HepG2 (cell line): ENCODE results near the gene RPRD2. TPM values are rescaled to one million over a fixed set of nuclear protein-coding genes. Genes with fewer than 3 reads are reported as not detected.

Experiments used
- ATM ChIP-seq: fragments of 450-650 bp; IDR thresholded peaks from 2 replicates; pipeline ENCODE4 v1.7.1; 2017; ENCODE audit warnings: mild to moderate bottlenecking, borderline replicate concordance
- CEBPB ChIP-seq: IDR thresholded peaks from 2 replicates; pipeline ENCODE4 v1.6.1; 2011; ENCODE audit warnings: low read depth, low read length, improper control_type of control experiment, borderline replicate concordance
- DBP ChIP-seq: sonication (generic); formaldehyde crosslinking; IDR thresholded peaks from 2 replicates; pipeline ENCODE4 v1.4.0; 2020; ENCODE audit warnings: missing genetic modification reagents; ENCODE audit errors: not compliant biosample characterization
- EHMT2 ChIP-seq: fragments of 200-600 bp; sonication (generic); IDR thresholded peaks from 2 replicates; pipeline ENCODE4 v1.7.0; 2017; ENCODE audit warnings: antibody characterized with exemption, low read depth, low read length, borderline replicate concordance
- GMEB2 ChIP-seq: IDR thresholded peaks from 2 replicates; pipeline ENCODE4 v1.6.1; 2016; ENCODE audit warnings: missing biosample characterization, missing genetic modification reagents, low read depth
- HNRNPH1 ChIP-seq: fragments of 200-400 bp; formaldehyde crosslinking; optimal IDR thresholded peaks from 2 replicates; pipeline ENCODE3; 2017; ENCODE audit warnings: mild to moderate bottlenecking, low read depth, low read length
- NFE2 ChIP-seq: sonication (generic); formaldehyde crosslinking; IDR thresholded peaks from 2 replicates; pipeline ENCODE4 v1.4.0; 2020; ENCODE audit warnings: missing genetic modification reagents
- NFKBIZ ChIP-seq: IDR thresholded peaks from 2 replicates; pipeline ENCODE4 v1.6.1; 2018; ENCODE audit warnings: missing genetic modification reagents, missing compliant biosample characterization
- SAFB2 ChIP-seq: sonication (generic); formaldehyde crosslinking; IDR thresholded peaks from 2 replicates; pipeline ENCODE4 v1.5.1; 2020; ENCODE audit warnings: missing genetic modification reagents, low read depth, mild to moderate bottlenecking, borderline replicate concordance
- TFAP4 ChIP-seq: sonication (generic); IDR thresholded peaks from 2 replicates; pipeline ENCODE4 v1.6.1; 2016; ENCODE audit warnings: low read depth, borderline replicate concordance
- ZNF224 ChIP-seq: sonication (generic); formaldehyde crosslinking; IDR thresholded peaks from 2 replicates; pipeline ENCODE4 v1.5.0; 2020; ENCODE audit warnings: mild to moderate bottlenecking, missing genetic modification reagents
- ZNF260 ChIP-seq: sonication (generic); formaldehyde crosslinking; IDR thresholded peaks from 2 replicates; pipeline ENCODE4 v1.4.0; 2020; ENCODE audit warnings: missing genetic modification reagents, low read depth, mild to moderate bottlenecking, borderline replicate concordance
- ZNF274 ChIP-seq: sonication (generic); formaldehyde crosslinking; IDR thresholded peaks from 2 replicates; pipeline ENCODE4 v1.5.1; 2020; ENCODE audit warnings: mild to moderate bottlenecking, missing genetic modification reagents
- ZNF296 ChIP-seq: sonication (generic); formaldehyde crosslinking; conservative IDR thresholded peaks from 2 replicates; pipeline ENCODE4 v1.5.0; 2020; ENCODE audit warnings: mild to moderate bottlenecking, missing genetic modification reagents
- ZNF616 ChIP-seq: sonication (generic); formaldehyde crosslinking; IDR thresholded peaks from 2 replicates; pipeline ENCODE4 v1.5.0; 2020; ENCODE audit warnings: low read depth, mild to moderate bottlenecking, missing genetic modification reagents
- ZNF660 ChIP-seq: sonication (generic); formaldehyde crosslinking; IDR thresholded peaks from 2 replicates; pipeline ENCODE4 v1.5.1; 2020; ENCODE audit warnings: mild to moderate bottlenecking, low read depth, missing genetic modification reagents, borderline replicate concordance
- ZNF780A ChIP-seq: sonication (generic); formaldehyde crosslinking; IDR thresholded peaks from 2 replicates; pipeline ENCODE4 v1.8.0; 2022; ENCODE audit warnings: mild to moderate bottlenecking, missing genetic modification reagents, moderate library complexity
- ZNF850 ChIP-seq: sonication (generic); formaldehyde crosslinking; conservative IDR thresholded peaks from 2 replicates; pipeline ENCODE4 v1.9.0; 2021; ENCODE audit warnings: mild to moderate bottlenecking, missing genetic modification reagents
- ZNF878 ChIP-seq: sonication (generic); formaldehyde crosslinking; IDR thresholded peaks from 2 replicates; pipeline ENCODE4 v1.8.1; 2023; ENCODE audit warnings: mild to moderate bottlenecking, missing genetic modification reagents, moderate library complexity
- polyA plus RNA-seq, 8 experiments: library from polyadenylated mRNA; depleted of rRNA in 3 of 8; stranded (reverse) in 7 of 8; unstranded in 1 of 8; fragments of >200 nt; fragmentation: Illumina TruSeq in 4 of 8; extraction: Trizol in 4 of 8; gene quantifications; 2 replicates each; pipeline versions ENCODE4 v1.2.1 to v1.2.3, GENCODE V29; 2011 to 2016; ENCODE audit warnings: low read depth in 4 of 8, missing spikeins in 1 of 8, mixed read lengths in 1 of 8; ENCODE audit not compliant: insufficient read depth in 1 of 8
- total RNA-seq, 5 experiments: library from RNA; depleted of rRNA; stranded (reverse); fragments of >200 nt; fragmentation: Illumina TruSeq; extraction: Trizol; gene quantifications; 2 replicates each; pipeline ENCODE4 v1.2.3, GENCODE V29; 2016; ENCODE audit warnings: low read depth in 1 of 5
- TF ChIP-seq, protein P1 (sequence below): sonication (generic); formaldehyde crosslinking; IDR thresholded peaks from 2 replicates; pipeline ENCODE4 v1.5.0; 2020; ENCODE audit warnings: missing genetic modification reagents
- TF ChIP-seq, protein P2 (sequence below): sonication (generic); formaldehyde crosslinking; IDR thresholded peaks from 2 replicates; pipeline ENCODE4 v1.4.0; 2020; ENCODE audit warnings: missing genetic modification reagents
- TF ChIP-seq, protein P3 (sequence below): sonication (generic); formaldehyde crosslinking; IDR thresholded peaks from 2 replicates; pipeline ENCODE4 v1.4.0; 2020; ENCODE audit warnings: missing genetic modification reagents, mild to moderate bottlenecking, borderline replicate concordance

The RPRD2 gene
- total and polyA plus RNA-seq, 2 of the 13 experiments (the other 11 are each of a cell fraction or from before 2014, with no cell fraction given) = 8.0 to 8.9 TPM

DNA sequence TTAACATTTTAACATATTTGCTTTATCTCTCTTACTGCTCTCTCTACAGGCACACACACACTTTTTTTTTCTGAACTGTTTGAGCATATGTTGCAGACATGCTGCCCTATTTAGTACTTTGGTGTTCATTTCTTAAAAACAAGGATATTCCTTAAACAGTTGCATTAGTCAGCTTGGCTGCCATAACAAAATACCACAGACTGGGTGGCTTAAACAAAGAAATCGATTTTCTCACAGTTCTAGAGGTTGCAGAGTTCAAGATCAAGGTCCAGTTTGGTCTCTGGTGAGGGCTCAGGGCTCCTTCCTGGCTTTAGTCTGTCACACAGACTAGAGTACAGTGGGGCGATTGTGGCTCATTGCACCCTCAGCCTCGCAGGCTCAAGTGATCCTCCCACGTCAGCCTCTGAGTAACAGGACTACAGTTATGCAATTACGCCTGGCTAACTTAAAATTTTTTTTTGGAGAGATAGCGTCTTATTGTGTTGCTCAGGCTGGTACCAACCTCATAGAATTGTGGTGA is 46.7 kb downstream of the RPRD2 start (continued):
- no peak for TF ChIP-seq ZNF850 (CRISPR knock-in tag)
- TF ChIP-seq, protein P1, sequence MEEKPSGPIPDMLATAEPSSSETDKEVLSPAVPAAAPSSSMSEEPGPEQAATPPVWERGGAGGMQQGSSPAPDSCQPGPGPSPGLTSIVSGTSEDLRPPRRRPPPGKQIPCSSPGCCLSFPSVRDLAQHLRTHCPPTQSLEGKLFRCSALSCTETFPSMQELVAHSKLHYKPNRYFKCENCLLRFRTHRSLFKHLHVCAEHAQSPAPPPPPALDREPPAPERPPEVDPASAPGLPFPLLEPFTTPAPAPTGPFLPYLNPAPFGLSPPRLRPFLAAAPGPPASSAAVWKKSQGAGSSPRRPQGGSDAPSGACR (CRISPR knock-in tag) = no peak
- TF ChIP-seq ZNF296 (CRISPR knock-in tag) = no peak
- TF ChIP-seq EHMT2 = no peak; the same call in 1 of the 2 replicates
- TF ChIP-seq NFE2 (CRISPR knock-in tag) = no peak
- TF ChIP-seq ATM = no peak
- TF ChIP-seq HNRNPH1 = no peak
- TF ChIP-seq DBP (CRISPR knock-in tag) = no peak
- TF ChIP-seq, protein P2, sequence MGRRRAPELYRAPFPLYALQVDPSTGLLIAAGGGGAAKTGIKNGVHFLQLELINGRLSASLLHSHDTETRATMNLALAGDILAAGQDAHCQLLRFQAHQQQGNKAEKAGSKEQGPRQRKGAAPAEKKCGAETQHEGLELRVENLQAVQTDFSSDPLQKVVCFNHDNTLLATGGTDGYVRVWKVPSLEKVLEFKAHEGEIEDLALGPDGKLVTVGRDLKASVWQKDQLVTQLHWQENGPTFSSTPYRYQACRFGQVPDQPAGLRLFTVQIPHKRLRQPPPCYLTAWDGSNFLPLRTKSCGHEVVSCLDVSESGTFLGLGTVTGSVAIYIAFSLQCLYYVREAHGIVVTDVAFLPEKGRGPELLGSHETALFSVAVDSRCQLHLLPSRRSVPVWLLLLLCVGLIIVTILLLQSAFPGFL = no peak
- TF ChIP-seq ZNF274 (CRISPR knock-in tag) = no peak
- no peak for TF ChIP-seq ZNF616 (CRISPR knock-in tag)
- TF ChIP-seq ZNF224 (CRISPR knock-in tag) = no peak
- TF ChIP-seq TFAP4 = peak; percentile 49; the same call in 1 of the 2 replicates
- TF ChIP-seq ZNF660 = no peak
- TF ChIP-seq CEBPB = peak; percentile 81; the same call in 1 of the 2 replicates
- TF ChIP-seq ZNF260 (CRISPR knock-in tag) = no peak
- TF ChIP-seq SAFB2 (CRISPR knock-in tag) = no peak
- no peak for TF ChIP-seq ZNF780A (CRISPR knock-in tag)
- TF ChIP-seq GMEB2 (CRISPR knock-in tag) = no peak
- TF ChIP-seq ZNF878 (CRISPR knock-in tag) = peak; percentile 78
- TF ChIP-seq, protein P3, sequence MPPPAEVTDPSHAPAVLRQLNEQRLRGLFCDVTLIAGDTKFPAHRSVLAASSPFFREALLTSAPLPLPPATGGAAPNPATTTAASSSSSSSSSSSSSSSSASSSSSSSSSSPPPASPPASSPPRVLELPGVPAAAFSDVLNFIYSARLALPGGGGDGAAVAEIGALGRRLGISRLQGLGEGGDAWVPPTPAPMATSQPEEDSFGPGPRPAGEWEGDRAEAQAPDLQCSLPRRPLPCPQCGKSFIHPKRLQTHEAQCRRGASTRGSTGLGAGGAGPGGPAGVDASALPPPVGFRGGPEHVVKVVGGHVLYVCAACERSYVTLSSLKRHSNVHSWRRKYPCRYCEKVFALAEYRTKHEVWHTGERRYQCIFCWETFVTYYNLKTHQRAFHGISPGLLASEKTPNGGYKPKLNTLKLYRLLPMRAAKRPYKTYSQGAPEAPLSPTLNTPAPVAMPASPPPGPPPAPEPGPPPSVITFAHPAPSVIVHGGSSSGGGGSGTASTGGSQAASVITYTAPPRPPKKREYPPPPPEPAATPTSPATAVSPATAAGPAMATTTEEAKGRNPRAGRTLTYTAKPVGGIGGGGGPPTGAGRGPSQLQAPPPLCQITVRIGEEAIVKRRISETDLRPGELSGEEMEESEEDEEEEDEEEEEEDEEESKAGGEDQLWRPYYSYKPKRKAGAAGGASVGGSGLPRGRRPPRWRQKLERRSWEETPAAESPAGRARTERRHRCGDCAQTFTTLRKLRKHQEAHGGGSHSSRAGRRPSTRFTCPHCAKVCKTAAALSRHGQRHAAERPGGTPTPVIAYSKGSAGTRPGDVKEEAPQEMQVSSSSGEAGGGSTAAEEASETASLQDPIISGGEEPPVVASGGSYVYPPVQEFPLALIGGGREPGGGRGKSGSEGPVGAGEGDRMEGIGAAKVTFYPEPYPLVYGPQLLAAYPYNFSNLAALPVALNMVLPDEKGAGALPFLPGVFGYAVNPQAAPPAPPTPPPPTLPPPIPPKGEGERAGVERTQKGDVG (CRISPR knock-in tag) = no peak
- peak; percentile 75; the same call in 1 of the 2 replicates for TF ChIP-seq NFKBIZ (CRISPR knock-in tag)
